Keratinocyte (primary cell): Measurements from ENCODE around the gene AKR1E2.

Experiments used
- EZH2 ChIP-seq: IDR thresholded peaks from one replicate; pipeline ENCODE4 v1.6.1; 2012; ENCODE audit warnings: inconsistent platforms, mild to moderate bottlenecking, low read length, moderate library complexity
- TF ChIP-seq, protein P1 (sequence below), 3 experiments: IDR thresholded peaks in 1 of 3; conservative IDR thresholded peaks in 1 of 3; optimal IDR thresholded peaks in 1 of 3; 2 replicates in 2 of 3; 3 replicates in 1 of 3; pipeline versions ENCODE3 to v1.5.1; 2011; ENCODE audit warnings: low read length in 3 of 3, mild to moderate bottlenecking in 3 of 3, moderate library complexity in 2 of 3, control low read depth in 1 of 3, inconsistent platforms in 1 of 3; ENCODE audit not compliant: insufficient read depth in 2 of 3; ENCODE audit errors: extremely low read depth in 1 of 3

GRCh38 chr10:4849042-4849402 is 23.0 kb downstream of the AKR1E2 start:
- TF ChIP-seq, protein P1, sequence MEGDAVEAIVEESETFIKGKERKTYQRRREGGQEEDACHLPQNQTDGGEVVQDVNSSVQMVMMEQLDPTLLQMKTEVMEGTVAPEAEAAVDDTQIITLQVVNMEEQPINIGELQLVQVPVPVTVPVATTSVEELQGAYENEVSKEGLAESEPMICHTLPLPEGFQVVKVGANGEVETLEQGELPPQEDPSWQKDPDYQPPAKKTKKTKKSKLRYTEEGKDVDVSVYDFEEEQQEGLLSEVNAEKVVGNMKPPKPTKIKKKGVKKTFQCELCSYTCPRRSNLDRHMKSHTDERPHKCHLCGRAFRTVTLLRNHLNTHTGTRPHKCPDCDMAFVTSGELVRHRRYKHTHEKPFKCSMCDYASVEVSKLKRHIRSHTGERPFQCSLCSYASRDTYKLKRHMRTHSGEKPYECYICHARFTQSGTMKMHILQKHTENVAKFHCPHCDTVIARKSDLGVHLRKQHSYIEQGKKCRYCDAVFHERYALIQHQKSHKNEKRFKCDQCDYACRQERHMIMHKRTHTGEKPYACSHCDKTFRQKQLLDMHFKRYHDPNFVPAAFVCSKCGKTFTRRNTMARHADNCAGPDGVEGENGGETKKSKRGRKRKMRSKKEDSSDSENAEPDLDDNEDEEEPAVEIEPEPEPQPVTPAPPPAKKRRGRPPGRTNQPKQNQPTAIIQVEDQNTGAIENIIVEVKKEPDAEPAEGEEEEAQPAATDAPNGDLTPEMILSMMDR (optimal IDR thresholded peaks at IDR 0.05 in 1 of 3, IDR thresholded peaks at IDR 0.05 in 1 of 3, conservative IDR thresholded peaks at IDR 0.05 in 1 of 3; ENCODE audit: extremely low read depth in 1 of 3, insufficient read depth in 2 of 3, low read length in 3 of 3): no peak
- no peak for TF ChIP-seq EZH2
